ENCODE data around the gene RAB9B. TPM values are rescaled to one million over a fixed set of nuclear protein-coding genes. Genes with fewer than 3 reads are reported as not detected.

RAB9B gene
- total and polyA plus RNA-seq, 4 experiments from 2014 or later, result 0.15 to 0.26 (median 0.23) TPM

- no peak for DNase-seq
- no peaks in the 10 kb centered on the region for H3K27me3 ChIP-seq (ENCODE audit: insufficient read depth, low read length)
- no peaks in the 10 kb centered on the region for H3K4me1 Mint-ChIP-seq
- no peaks in the 10 kb centered on the region for H3K36me3 ChIP-seq (ENCODE audit: insufficient read depth, low read length)
- H3K9me3 Mint-ChIP-seq, result no peaks in the 10 kb centered on the region
- ChIA-PET CTCF (ENCODE audit: partially characterized antibody) (interaction anchor here (1.4 kb wide), 1 partner anchor 91 kb away, joined by 4 read pairs; no protein-coding TSS in a partner anchor), POLR2A (ENCODE audit: partially characterized antibody) (no interaction called here)
- no peak overlapping the region for H3K4me3 ChIP-seq (ENCODE audit: low read length in 2 of 2)
- intact Hi-C loops (cut with micrococcal nuclease), result no loop called here
- H3K4me1 ChIP-seq (ENCODE audit: insufficient read depth, low read length), result no peaks in the 10 kb centered on the region
- H3K27ac Mint-ChIP-seq, result no peak overlapping the region
- no peaks in the 10 kb centered on the region for H3K36me3 Mint-ChIP-seq
- H3K27me3 Mint-ChIP-seq, result peaks cover 2 to 3% of the 10 kb centered on the region in 2 donors
- H3K4me3 Mint-ChIP-seq, result no peak overlapping the region
- no peak overlapping the region for H3K27ac ChIP-seq (ENCODE audit: low read depth, low read length)
- H3K9me3 ChIP-seq (ENCODE audit: control insufficient read depth in 1 of 2, low read length in 2 of 2), result no peaks in the 10 kb centered on the region
Observed at GRCh38 chrX:103849558-103849957, 17.5 kb upstream of the RAB9B start.

GRCh38 chrX:103847174-103847870 is 15.3 kb upstream of the RAB9B start:
- H3K36me3 ChIP-seq (ENCODE audit: insufficient read depth, low read length), result no peaks in the 10 kb centered on the region
- H3K4me1 ChIP-seq (ENCODE audit: insufficient read depth, low read length), result no peaks in the 10 kb centered on the region
- no peaks in the 10 kb centered on the region for H3K9me3 ChIP-seq (ENCODE audit: control insufficient read depth in 1 of 2, low read length in 2 of 2)
- no peak overlapping the region for H3K27ac ChIP-seq (ENCODE audit: low read depth, low read length)
- no peak overlapping the region for H3K4me3 ChIP-seq (ENCODE audit: low read length in 2 of 2)
- H3K27me3 ChIP-seq (ENCODE audit: insufficient read depth, low read length), result no peaks in the 10 kb centered on the region
- no peak overlapping the region for H3K27ac Mint-ChIP-seq
- CTCF ChIA-PET (ENCODE audit: partially characterized antibody), result interaction anchor here (1.3 kb wide), 1 partner anchor 94 kb away, joined by 3 read pairs; no protein-coding TSS in a partner anchor
- intact Hi-C loops (cut with micrococcal nuclease), result no loop called here
- H3K4me3 Mint-ChIP-seq, result no peak overlapping the region
- H3K9me3 Mint-ChIP-seq, result no peaks in the 10 kb centered on the region
- no peak for DNase-seq
- H3K36me3 Mint-ChIP-seq, result no peaks in the 10 kb centered on the region
- H3K4me1 Mint-ChIP-seq, result no peaks in the 10 kb centered on the region
- peaks cover 2 to 3% of the 10 kb centered on the region in 2 donors for H3K27me3 Mint-ChIP-seq
- POLR2A ChIA-PET (ENCODE audit: partially characterized antibody), result no interaction called here

GRCh38 chrX:103846386-103846785 is 14.3 kb upstream of the RAB9B start:
- Histone ChIP-seq H3K4me1 (ENCODE audit: insufficient read depth, low read length) (no peaks in the 10 kb centered on the region), H3K9me3 (ENCODE audit: control insufficient read depth in 1 of 2, low read length in 2 of 2) (no peaks in the 10 kb centered on the region), H3K27me3 (ENCODE audit: insufficient read depth, low read length) (no peaks in the 10 kb centered on the region), H3K27ac (ENCODE audit: low read depth, low read length) (no peak overlapping the region), H3K4me3 (ENCODE audit: low read length in 2 of 2) (no peak overlapping the region), H3K36me3 (ENCODE audit: insufficient read depth, low read length) (no peaks in the 10 kb centered on the region)
- Mint-ChIP-seq H3K36me3 (no peaks in the 10 kb centered on the region), H3K4me3 (no peak overlapping the region), H3K27ac (no peak overlapping the region), H3K9me3 (no peaks in the 10 kb centered on the region), H3K27me3 (peaks cover 2 to 3% of the 10 kb centered on the region in 2 donors), H3K4me1 (no peaks in the 10 kb centered on the region)
- DNase-seq, result no peak
- CTCF ChIA-PET (ENCODE audit: partially characterized antibody), result interaction anchor here (1.2 to 2.9 kb wide), 4 partner anchors 18 to 252 kb away, joined by 3 to 37 read pairs (median 4); no protein-coding TSS in a partner anchor
- intact Hi-C loops (cut with micrococcal nuclease), result no loop called here
- POLR2A ChIA-PET (ENCODE audit: partially characterized antibody), result no interaction called here

- no peaks in the 10 kb centered on the region for H3K4me1 Mint-ChIP-seq
- Histone ChIP-seq H3K4me3 (ENCODE audit: low read length in 2 of 2) (no peak overlapping the region), H3K27me3 (ENCODE audit: insufficient read depth, low read length) (no peaks in the 10 kb centered on the region), H3K4me1 (ENCODE audit: insufficient read depth, low read length) (no peaks in the 10 kb centered on the region), H3K9me3 (ENCODE audit: control insufficient read depth in 1 of 2, low read length in 2 of 2) (no peaks in the 10 kb centered on the region), H3K27ac (ENCODE audit: low read depth, low read length) (no peak overlapping the region), H3K36me3 (ENCODE audit: insufficient read depth, low read length) (no peaks in the 10 kb centered on the region)
- H3K36me3 Mint-ChIP-seq, result no peaks in the 10 kb centered on the region
- intact Hi-C loops (cut with micrococcal nuclease), result loop anchor here (1.0 kb wide), 1 partner anchor 96 kb away; no protein-coding TSS in a partner anchor
- peaks cover 2 to 3% of the 10 kb centered on the region in 2 donors for H3K27me3 Mint-ChIP-seq
- no peaks in the 10 kb centered on the region for H3K9me3 Mint-ChIP-seq
- ChIA-PET CTCF (ENCODE audit: partially characterized antibody) (interaction anchor here (0.8 to 2.9 kb wide), 23 partner anchors 10 to 292 kb away, joined by 3 to 37 read pairs (median 4); partner anchors contain the start of gene RAB9B), POLR2A (ENCODE audit: partially characterized antibody) (no interaction called here)
- no peak overlapping the region for H3K4me3 Mint-ChIP-seq
- no peak overlapping the region for H3K27ac Mint-ChIP-seq
- DNase-seq, result peak; percentile 12 to 38 (median 30)
Observed at GRCh38 chrX:103845165-103845653, 13.2 kb upstream of the RAB9B start.

GRCh38 chrX:103839404-103839803 is 7.3 kb upstream of the RAB9B start:
- no peak overlapping the region for H3K27ac ChIP-seq (ENCODE audit: low read depth, low read length)
- no peaks in the 10 kb centered on the region for H3K36me3 ChIP-seq (ENCODE audit: insufficient read depth, low read length)
- POLR2A ChIA-PET (ENCODE audit: partially characterized antibody), result no interaction called here
- H3K4me3 ChIP-seq (ENCODE audit: low read length in 2 of 2), result no peak overlapping the region
- H3K27me3 ChIP-seq (ENCODE audit: insufficient read depth, low read length), result no peaks in the 10 kb centered on the region
- peaks cover 0 to 1% of the 10 kb centered on the region in 2 donors for H3K27me3 Mint-ChIP-seq
- intact Hi-C loops (cut with micrococcal nuclease), result no loop called here
- no peaks in the 10 kb centered on the region for H3K4me1 ChIP-seq (ENCODE audit: insufficient read depth, low read length)
- no peaks in the 10 kb centered on the region for H3K4me1 Mint-ChIP-seq
- no peak overlapping the region for H3K27ac Mint-ChIP-seq
- H3K36me3 Mint-ChIP-seq, result no peaks in the 10 kb centered on the region
- CTCF ChIA-PET (ENCODE audit: partially characterized antibody), result no interaction called here
- no peaks in the 10 kb centered on the region for H3K9me3 Mint-ChIP-seq
- H3K4me3 Mint-ChIP-seq, result no peak overlapping the region
- no peaks in the 10 kb centered on the region for H3K9me3 ChIP-seq (ENCODE audit: control insufficient read depth in 1 of 2, low read length in 2 of 2)
- DNase-seq, result no peak

GRCh38 chrX:103831342-103831802 is 685 bp downstream of the RAB9B start:
- Histone ChIP-seq H3K27ac (ENCODE audit: low read depth, low read length) (no peak overlapping the region), H3K4me1 (ENCODE audit: insufficient read depth, low read length) (peaks cover 5% of the 10 kb centered on the region), H3K27me3 (ENCODE audit: insufficient read depth, low read length) (no peaks in the 10 kb centered on the region), H3K9me3 (ENCODE audit: control insufficient read depth in 1 of 2, low read length in 2 of 2) (no peaks in the 10 kb centered on the region), H3K36me3 (ENCODE audit: insufficient read depth, low read length) (no peaks in the 10 kb centered on the region), H3K4me3 (ENCODE audit: low read length in 2 of 2) (peak overlapping the region; percentile 29 to 47)
- Mint-ChIP-seq H3K4me1 (peaks cover 0 to 5% (median 2%) of the 10 kb centered on the region in 4 donors), H3K27me3 (peaks cover 3 to 6% of the 10 kb centered on the region in 2 donors), H3K9me3 (peaks cover 0 to 3% (median 0%) of the 10 kb centered on the region in 8 donors), H3K36me3 (no peaks in the 10 kb centered on the region), H3K4me3 (peak overlapping the region; percentile 78 to 85 (median 83)), H3K27ac (peak overlapping the region in 1 of 7 donors; percentile 35)
- CTCF ChIA-PET (ENCODE audit: partially characterized antibody), result interaction anchor here (2.3 to 2.6 kb wide), 2 partner anchors 8 to 14 kb away, joined by 5 to 15 read pairs; no protein-coding TSS in a partner anchor
- intact Hi-C loops (cut with micrococcal nuclease), result no loop called here
- POLR2A ChIA-PET (ENCODE audit: partially characterized antibody), result no interaction called here
- peak in 2 of 5 donors; percentile 51 to 52 for DNase-seq

- ChIA-PET CTCF (ENCODE audit: partially characterized antibody) (no interaction called here), POLR2A (ENCODE audit: partially characterized antibody) (no interaction called here)
- peak overlapping the region in 5 of 8 donors; percentile 0 to 83 (median 67) for H3K4me3 Mint-ChIP-seq
- H3K4me1 Mint-ChIP-seq, result peaks cover 0 to 5% (median 2%) of the 10 kb centered on the region in 4 donors
- H3K27me3 ChIP-seq (ENCODE audit: insufficient read depth, low read length), result no peaks in the 10 kb centered on the region
- peaks cover 3 to 6% of the 10 kb centered on the region in 2 donors for H3K27me3 Mint-ChIP-seq
- DNase-seq, result no peak
- no peak overlapping the region for H3K27ac ChIP-seq (ENCODE audit: low read depth, low read length)
- peaks cover 0 to 3% (median 0%) of the 10 kb centered on the region in 8 donors for H3K9me3 Mint-ChIP-seq
- H3K4me1 ChIP-seq (ENCODE audit: insufficient read depth, low read length), result peaks cover 5% of the 10 kb centered on the region
- no peak overlapping the region for H3K27ac Mint-ChIP-seq
- H3K36me3 ChIP-seq (ENCODE audit: insufficient read depth, low read length), result no peaks in the 10 kb centered on the region
- H3K36me3 Mint-ChIP-seq, result no peaks in the 10 kb centered on the region
- H3K9me3 ChIP-seq (ENCODE audit: control insufficient read depth in 1 of 2, low read length in 2 of 2), result no peaks in the 10 kb centered on the region
- H3K4me3 ChIP-seq (ENCODE audit: low read length in 2 of 2), result no peak overlapping the region
- intact Hi-C loops (cut with micrococcal nuclease), result no loop called here
Observed at GRCh38 chrX:103830848-103831247, 1.2 kb downstream of the RAB9B start.

All from CD4-positive, alpha-beta memory T cell (primary cell).